ENCODE results near the gene STK31. TPM values are rescaled to one million over a fixed set of nuclear protein-coding genes. Genes with fewer than 3 reads are reported as not detected.
"Not testable (repeated sequence)": the region's sequence is repeated elsewhere in the genome, so short reads cannot be mapped to it uniquely, and the experiment has no call there.

Gene STK31
- 0.59 TPM for polyA plus RNA-seq (2012; ENCODE audit: missing spikeins)

GRCh38 chr7:23710000-23710399, at the start of gene STK31:
Gene STK31 (plus strand): TSS chr7:23710219. CDS start chr7:23710286, 67 bp downstream.
- FAIRE-seq (no peak), DNase-seq (ENCODE audit: insufficient read length) (no peak)
- no peak for TF ChIP-seq POLR2AphosphoS5 (IDR thresholded peaks at IDR 0.05; ENCODE audit: low read depth, low read length)
- no peak for TF ChIP-seq POLR2A (IDR thresholded peaks at IDR 0.05; ENCODE audit: low read depth, low read length)
- no peak for TF ChIP-seq TAF1 (IDR thresholded peaks at IDR 0.05; ENCODE audit: borderline replicate concordance, low read depth, low read length)

- FAIRE-seq (no peak), DNase-seq (ENCODE audit: insufficient read length) (no peak)
- TF ChIP-seq TAF1 (IDR thresholded peaks at IDR 0.05; ENCODE audit: borderline replicate concordance, low read depth, low read length) (no peak), POLR2AphosphoS5 (IDR thresholded peaks at IDR 0.05; ENCODE audit: low read depth, low read length) (no peak), POLR2A (IDR thresholded peaks at IDR 0.05; ENCODE audit: low read depth, low read length) (no peak)
Observed at GRCh38 chr7:23661385-23661784, 48.6 kb upstream of the STK31 start.

- no peak for DNase-seq (ENCODE audit: insufficient read length)
- no peak for FAIRE-seq
- TF ChIP-seq POLR2A (IDR thresholded peaks at IDR 0.05; ENCODE audit: low read depth, low read length), result no peak
- no peak for TF ChIP-seq TAF1 (IDR thresholded peaks at IDR 0.05; ENCODE audit: borderline replicate concordance, low read depth, low read length)
- no peak for TF ChIP-seq POLR2AphosphoS5 (IDR thresholded peaks at IDR 0.05; ENCODE audit: low read depth, low read length)
Observed at GRCh38 chr7:23662124-23662983, 47.7 kb upstream of the STK31 start.

- no peak for DNase-seq (ENCODE audit: insufficient read length)
- TF ChIP-seq POLR2A (IDR thresholded peaks at IDR 0.05; ENCODE audit: low read depth, low read length) (no peak), POLR2AphosphoS5 (IDR thresholded peaks at IDR 0.05; ENCODE audit: low read depth, low read length) (no peak), TAF1 (IDR thresholded peaks at IDR 0.05; ENCODE audit: borderline replicate concordance, low read depth, low read length) (no peak)
- no peak for FAIRE-seq
Observed at GRCh38 chr7:23662984-23663313, 47.1 kb upstream of the STK31 start.

- no peak for DNase-seq (ENCODE audit: insufficient read length)
- no peak for FAIRE-seq
- TF ChIP-seq POLR2AphosphoS5 (IDR thresholded peaks at IDR 0.05; ENCODE audit: low read depth, low read length) (no peak), POLR2A (IDR thresholded peaks at IDR 0.05; ENCODE audit: low read depth, low read length) (no peak), TAF1 (IDR thresholded peaks at IDR 0.05; ENCODE audit: borderline replicate concordance, low read depth, low read length) (no peak)
Observed at GRCh38 chr7:23664122-23664521, 45.9 kb upstream of the STK31 start.

GRCh38 chr7:23672033-23672432, 38.0 kb upstream of the STK31 start:
- DNase-seq (ENCODE audit: insufficient read length) (no peak), FAIRE-seq (no peak)
- no peak for TF ChIP-seq POLR2A (IDR thresholded peaks at IDR 0.05; ENCODE audit: low read depth, low read length)
- TF ChIP-seq TAF1 (IDR thresholded peaks at IDR 0.05; ENCODE audit: borderline replicate concordance, low read depth, low read length), result no peak
- TF ChIP-seq POLR2AphosphoS5 (IDR thresholded peaks at IDR 0.05; ENCODE audit: low read depth, low read length), result no peak

GRCh38 chr7:23679898-23680413, 30.1 kb upstream of the STK31 start, which contains the start of gene FAM221A:
Gene FAM221A (plus strand): TSS chr7:23680199. CDS start chr7:23680219, 20 bp downstream.
- FAIRE-seq (peak; percentile 97), DNase-seq (ENCODE audit: insufficient read length) (peak; percentile 68)
- TF ChIP-seq POLR2A (IDR thresholded peaks at IDR 0.05; ENCODE audit: low read depth, low read length) (peak; percentile 22; the same call in 1 of the 2 replicates), POLR2AphosphoS5 (IDR thresholded peaks at IDR 0.05; ENCODE audit: low read depth, low read length) (no peak), TAF1 (IDR thresholded peaks at IDR 0.05; ENCODE audit: borderline replicate concordance, low read depth, low read length) (no peak)

- FAIRE-seq (peak; percentile 67), DNase-seq (ENCODE audit: insufficient read length) (peak; percentile 31)
- TF ChIP-seq TAF1 (IDR thresholded peaks at IDR 0.05; ENCODE audit: borderline replicate concordance, low read depth, low read length), result 0 out of 2 replicates have a peak, but pooled peaks have one; percentile 42
- TF ChIP-seq POLR2A (IDR thresholded peaks at IDR 0.05; ENCODE audit: low read depth, low read length), result no peak
Observed at GRCh38 chr7:23680414-23681405, 29.3 kb upstream of the STK31 start.

GRCh38 chr7:23684041-23684440, 26.0 kb upstream of the STK31 start:
- not testable (repeated sequence) for FAIRE-seq; DNase-seq (ENCODE audit: insufficient read length)

GRCh38 chr7:23685731-23686130, 24.3 kb upstream of the STK31 start:
- no peak for FAIRE-seq

GRCh38 chr7:23687011-23687410, 23.0 kb upstream of the STK31 start:
- TF ChIP-seq POLR2A (IDR thresholded peaks at IDR 0.05; ENCODE audit: low read depth, low read length) (no peak), POLR2AphosphoS5 (IDR thresholded peaks at IDR 0.05; ENCODE audit: low read depth, low read length) (no peak), TAF1 (IDR thresholded peaks at IDR 0.05; ENCODE audit: borderline replicate concordance, low read depth, low read length) (no peak)
- FAIRE-seq, result no peak
- no peak for DNase-seq (ENCODE audit: insufficient read length)

More at GRCh38 chr7:23685731-23686130, 24.3 kb upstream of the STK31 start:
- no peak for DNase-seq (ENCODE audit: insufficient read length)
- TF ChIP-seq POLR2AphosphoS5 (IDR thresholded peaks at IDR 0.05; ENCODE audit: low read depth, low read length) (no peak), TAF1 (IDR thresholded peaks at IDR 0.05; ENCODE audit: borderline replicate concordance, low read depth, low read length) (no peak), POLR2A (IDR thresholded peaks at IDR 0.05; ENCODE audit: low read depth, low read length) (no peak)
